HG02678 (cell line): ENCODE results near the gene RGMB.

Experiments used
- ATAC-seq: cut with Tn5 transposase; IDR thresholded peaks from one replicate; pipeline ENCODE4 v1.9.1; 2021; ENCODE audit warnings: mild to moderate bottlenecking, moderate library complexity; ENCODE audit not compliant: unreplicated experiment

The RGMB gene

DNA sequence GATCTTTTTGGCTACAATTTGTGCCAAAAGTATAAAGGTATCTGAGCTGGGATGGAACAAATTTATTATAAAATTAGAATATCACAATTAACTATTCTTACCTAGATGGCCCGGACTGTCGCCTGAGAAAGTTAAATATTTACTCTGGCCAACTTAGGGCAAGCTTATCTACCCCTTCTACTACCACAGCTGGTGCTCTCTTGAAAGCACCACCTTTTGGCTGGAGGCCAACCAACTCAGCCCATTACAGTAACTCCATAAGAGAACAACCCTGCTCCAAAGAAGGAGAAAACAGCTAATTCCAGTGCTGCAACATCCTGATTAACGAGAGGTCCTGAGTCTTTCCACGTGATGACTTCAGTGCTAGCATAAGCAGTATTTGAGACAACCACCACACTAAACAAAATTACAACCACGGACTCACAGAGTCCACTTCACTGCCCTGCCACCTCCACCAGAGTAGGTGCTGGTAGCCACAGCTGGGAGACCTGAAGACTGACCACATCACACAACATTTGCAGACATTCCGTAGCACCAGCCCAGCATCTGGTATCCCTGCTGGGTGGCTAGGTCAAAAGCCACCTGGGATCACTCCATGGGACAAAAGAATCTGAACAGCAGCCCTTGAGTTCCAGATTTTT, 43.2 kb downstream of the RGMB start:
- no peak for ATAC-seq

DNA sequence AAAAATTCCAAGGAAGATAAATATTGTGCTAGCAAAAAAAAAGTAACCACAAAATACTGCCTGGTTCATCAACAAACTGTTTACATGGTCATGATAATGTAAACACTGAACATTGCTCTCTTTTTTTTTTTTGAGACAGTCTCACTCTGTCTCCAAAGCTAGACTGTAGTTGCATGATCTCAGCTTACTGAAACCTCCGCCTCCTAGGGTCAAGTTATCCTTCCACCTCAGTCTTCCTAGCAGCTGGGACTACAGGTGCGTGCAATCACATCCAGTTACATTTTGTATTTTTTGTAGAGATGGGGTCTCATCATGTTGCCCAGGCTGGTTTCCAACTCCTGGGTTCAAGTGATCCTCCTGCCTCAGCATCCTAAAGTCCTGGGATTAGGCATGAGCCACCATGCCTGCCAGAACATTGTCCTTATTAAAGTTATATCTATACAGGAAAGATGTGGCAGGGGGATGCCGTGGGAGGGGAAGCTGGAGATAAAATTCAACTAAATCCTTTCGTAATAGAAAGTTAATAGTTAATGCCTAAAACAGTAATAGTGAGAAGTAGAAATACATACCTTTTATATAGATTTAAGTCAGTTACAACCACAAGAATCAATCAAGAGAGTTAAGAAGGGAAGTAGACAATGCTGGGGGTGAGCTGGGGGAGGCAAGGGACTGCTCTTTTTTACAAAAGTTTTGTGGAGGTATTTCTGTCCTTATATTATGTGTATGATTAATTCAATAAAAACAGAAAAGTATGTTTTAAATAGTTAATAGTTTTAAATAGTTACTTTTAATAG, 52.3 kb downstream of the RGMB start:
- peak; percentile 49 for ATAC-seq

GRCh38 chr5:98827161-98827560, 53.7 kb downstream of the RGMB start:
- no peak for ATAC-seq

DNA sequence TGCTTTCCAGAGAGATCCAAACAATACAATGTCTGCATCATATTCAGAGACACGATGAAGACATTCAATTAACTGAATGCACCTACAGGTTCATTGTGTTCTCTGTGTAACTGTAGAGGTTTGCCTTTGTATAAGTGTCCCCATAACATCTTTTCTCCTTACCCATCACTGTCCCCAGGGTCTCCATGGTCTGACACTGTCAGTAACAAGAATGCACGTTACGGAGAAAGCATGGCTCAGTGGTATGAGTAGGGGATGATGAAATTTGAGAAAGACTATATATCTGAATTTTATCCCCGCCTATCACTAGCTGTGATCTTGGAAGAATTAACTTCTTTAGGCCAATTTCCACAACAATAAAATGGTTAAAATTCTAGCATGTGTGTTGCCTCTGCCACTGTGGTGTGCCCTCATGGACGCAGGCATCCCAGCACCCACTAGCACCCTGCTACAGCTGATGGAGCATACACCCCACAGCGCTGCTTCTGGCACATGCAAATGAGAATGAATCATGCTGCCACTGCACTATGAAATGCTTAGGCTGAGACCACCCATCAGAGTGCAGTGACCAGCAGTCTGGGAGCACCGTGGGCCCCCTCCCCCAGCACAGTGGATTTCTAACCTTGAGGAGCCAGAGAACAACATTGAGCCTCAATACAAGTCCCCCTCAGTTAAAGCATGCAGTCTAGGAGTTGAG, 54.3 kb downstream of the RGMB start:
- ATAC-seq: no peak

- ATAC-seq: no peak
Observed at GRCh38 chr5:98836175-98836574, 62.7 kb downstream of the RGMB start.

GRCh38 chr5:98839469-98840383, 66.3 kb downstream of the RGMB start:
- ATAC-seq: peak; percentile 60

DNA sequence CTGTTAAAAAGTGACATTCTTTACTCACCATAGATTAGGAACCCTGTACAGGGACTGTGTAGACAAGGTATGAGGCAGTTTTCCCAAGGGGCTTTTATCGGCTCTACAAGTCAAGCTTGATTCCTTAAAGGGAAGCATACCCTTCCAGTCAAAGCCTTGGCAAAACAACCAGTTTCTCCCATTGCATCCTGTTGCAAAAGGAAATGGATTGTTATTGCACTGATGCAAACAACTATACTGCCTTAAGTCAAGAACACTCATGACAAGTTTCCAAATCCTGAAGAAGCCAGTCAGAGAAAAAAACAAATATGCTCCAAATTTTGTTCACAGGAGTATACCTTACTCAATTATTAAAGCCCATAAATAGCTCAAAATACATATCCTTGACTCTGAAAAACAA, 67.5 kb downstream of the RGMB start:
- no peak for ATAC-seq

DNA sequence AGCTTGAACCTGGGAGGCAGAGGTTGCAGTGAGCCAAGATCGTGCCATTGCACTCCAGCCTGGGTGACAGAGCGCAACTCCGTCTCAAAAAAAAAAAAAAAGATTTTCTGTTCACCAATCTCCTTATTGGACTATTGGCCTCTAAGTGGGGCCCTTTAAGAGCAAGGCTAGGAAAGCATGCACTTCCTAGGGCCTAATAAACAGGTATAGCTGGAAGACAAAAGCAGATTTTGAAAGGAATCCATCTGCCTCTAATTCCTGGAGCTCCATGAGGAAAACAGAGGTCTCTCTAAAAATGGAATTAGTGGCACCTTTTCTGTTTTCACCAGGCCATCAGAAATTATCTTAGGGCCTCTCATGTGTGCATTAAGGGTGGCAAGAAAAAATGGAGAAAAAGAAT, 70.0 kb downstream of the RGMB start:
- ATAC-seq: no peak

- no peak for ATAC-seq
Observed at GRCh38 chr5:98844865-98845264, 71.4 kb downstream of the RGMB start.

DNA sequence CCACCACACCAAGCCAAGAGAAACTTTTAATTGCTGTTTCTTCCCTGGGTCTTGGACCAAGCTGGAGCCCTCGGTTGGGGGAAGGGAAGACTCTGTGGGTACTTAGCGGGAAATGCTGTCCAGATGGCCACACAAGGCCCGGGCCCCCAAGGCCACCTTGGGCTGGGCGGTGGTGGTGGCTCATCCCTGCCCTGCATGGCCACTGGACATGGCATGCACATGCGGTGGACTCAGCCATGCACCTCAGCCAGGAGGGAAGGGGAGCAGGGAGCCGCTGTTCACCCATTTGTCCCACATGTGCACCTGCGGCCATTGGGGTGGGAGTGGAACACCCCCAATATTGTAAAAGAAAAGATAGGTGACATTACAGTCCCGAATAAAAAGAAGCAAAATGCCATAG, 72.4 kb downstream of the RGMB start:
- no peak for ATAC-seq
